Measurements from ENCODE around the gene TTC17. TPM values are rescaled to one million over a fixed set of nuclear protein-coding genes. Genes with fewer than 3 reads are reported as not detected.

Gene TTC17
- polyA plus RNA-seq, 1 donor (not counting 4 experiments of a cell fraction or from before 2014, with no cell fraction given) = 53.4 TPM

- Histone ChIP-seq H3K4me3 (ENCODE audit: control insufficient read depth in 2 of 3, extremely low read depth in 1 of 3, insufficient read depth in 2 of 3, low read depth in 1 of 3, low read length in 3 of 3) (no peak overlapping the region), H3K27me3 (ENCODE audit: control insufficient read depth, extremely low read depth, insufficient read depth, low read length) (no peaks in the 10 kb centered on the region), H3K9me1 (ENCODE audit: control insufficient read depth, extremely low read depth, insufficient read depth, low read length) (no peaks in the 10 kb centered on the region), H3K4me1 (ENCODE audit: control insufficient read depth, extremely low read depth, insufficient read depth, low read length) (no peaks in the 10 kb centered on the region), H3K4me2 (ENCODE audit: control insufficient read depth, extremely low read depth, insufficient read depth, low read depth, low read length) (no peak overlapping the region), H2AFZ (ENCODE audit: control insufficient read depth, low read length) (no peak overlapping the region), H3K9ac (ENCODE audit: control insufficient read depth, extremely low read depth, insufficient read depth, low read length) (no peak overlapping the region), H3K36me3 (ENCODE audit: control insufficient read depth in 2 of 2, extremely low read depth in 1 of 2, insufficient read depth in 2 of 2, low read length in 2 of 2) (no peaks in the 10 kb centered on the region), H4K20me1 (ENCODE audit: control insufficient read depth, extremely low read depth, insufficient read depth, low read length) (no peaks in the 10 kb centered on the region), H3K27ac (ENCODE audit: control insufficient read depth, insufficient read depth, low read length) (no peak overlapping the region), H3K79me2 (ENCODE audit: control insufficient read depth, insufficient read depth, low read length) (no peaks in the 10 kb centered on the region), H3K9me3 (ENCODE audit: control insufficient read depth, low read depth, low read length) (no peaks in the 10 kb centered on the region)
- no peak for DNase-seq (ENCODE audit: low read depth, low spot score)
- dilution Hi-C loops (cut with MboI; ENCODE audit: extremely low pct_ligation_motif_present, low sequenced_read_pairs) = no loop called here
- TF ChIP-seq, protein P1, sequence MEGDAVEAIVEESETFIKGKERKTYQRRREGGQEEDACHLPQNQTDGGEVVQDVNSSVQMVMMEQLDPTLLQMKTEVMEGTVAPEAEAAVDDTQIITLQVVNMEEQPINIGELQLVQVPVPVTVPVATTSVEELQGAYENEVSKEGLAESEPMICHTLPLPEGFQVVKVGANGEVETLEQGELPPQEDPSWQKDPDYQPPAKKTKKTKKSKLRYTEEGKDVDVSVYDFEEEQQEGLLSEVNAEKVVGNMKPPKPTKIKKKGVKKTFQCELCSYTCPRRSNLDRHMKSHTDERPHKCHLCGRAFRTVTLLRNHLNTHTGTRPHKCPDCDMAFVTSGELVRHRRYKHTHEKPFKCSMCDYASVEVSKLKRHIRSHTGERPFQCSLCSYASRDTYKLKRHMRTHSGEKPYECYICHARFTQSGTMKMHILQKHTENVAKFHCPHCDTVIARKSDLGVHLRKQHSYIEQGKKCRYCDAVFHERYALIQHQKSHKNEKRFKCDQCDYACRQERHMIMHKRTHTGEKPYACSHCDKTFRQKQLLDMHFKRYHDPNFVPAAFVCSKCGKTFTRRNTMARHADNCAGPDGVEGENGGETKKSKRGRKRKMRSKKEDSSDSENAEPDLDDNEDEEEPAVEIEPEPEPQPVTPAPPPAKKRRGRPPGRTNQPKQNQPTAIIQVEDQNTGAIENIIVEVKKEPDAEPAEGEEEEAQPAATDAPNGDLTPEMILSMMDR (optimal IDR thresholded peaks at IDR 0.05 in 1 of 3, IDR thresholded peaks at IDR 0.05 in 1 of 3, conservative IDR thresholded peaks at IDR 0.05 in 1 of 3; ENCODE audit: extremely low read depth in 1 of 3, insufficient read depth in 2 of 3, low read length in 3 of 3) = no peak
- no peak for TF ChIP-seq EZH2 (IDR thresholded peaks at IDR 0.05; ENCODE audit: low read length)
- no peak for FAIRE-seq
These were observed 162.8 kb downstream of the TTC17 start for GRCh38 chr11:43521471-43521870.

- Histone ChIP-seq H3K79me2 (ENCODE audit: control insufficient read depth, insufficient read depth, low read length) (no peaks in the 10 kb centered on the region), H3K36me3 (ENCODE audit: control insufficient read depth in 2 of 2, extremely low read depth in 1 of 2, insufficient read depth in 2 of 2, low read length in 2 of 2) (no peaks in the 10 kb centered on the region), H3K9me3 (ENCODE audit: control insufficient read depth, low read depth, low read length) (no peaks in the 10 kb centered on the region), H4K20me1 (ENCODE audit: control insufficient read depth, extremely low read depth, insufficient read depth, low read length) (no peaks in the 10 kb centered on the region), H2AFZ (ENCODE audit: control insufficient read depth, low read length) (no peak overlapping the region), H3K4me1 (ENCODE audit: control insufficient read depth, extremely low read depth, insufficient read depth, low read length) (no peaks in the 10 kb centered on the region), H3K9me1 (ENCODE audit: control insufficient read depth, extremely low read depth, insufficient read depth, low read length) (no peaks in the 10 kb centered on the region), H3K9ac (ENCODE audit: control insufficient read depth, extremely low read depth, insufficient read depth, low read length) (no peak overlapping the region), H3K4me2 (ENCODE audit: control insufficient read depth, extremely low read depth, insufficient read depth, low read depth, low read length) (no peak overlapping the region), H3K4me3 (ENCODE audit: control insufficient read depth in 2 of 3, extremely low read depth in 1 of 3, insufficient read depth in 2 of 3, low read depth in 1 of 3, low read length in 3 of 3) (no peak overlapping the region), H3K27me3 (ENCODE audit: control insufficient read depth, extremely low read depth, insufficient read depth, low read length) (no peaks in the 10 kb centered on the region), H3K27ac (ENCODE audit: control insufficient read depth, insufficient read depth, low read length) (no peak overlapping the region)
- FAIRE-seq (no peak), DNase-seq (ENCODE audit: low read depth, low spot score) (no peak)
- dilution Hi-C loops (cut with MboI; ENCODE audit: extremely low pct_ligation_motif_present, low sequenced_read_pairs) = no loop called here
- TF ChIP-seq, protein P1 (optimal IDR thresholded peaks at IDR 0.05 in 1 of 3, IDR thresholded peaks at IDR 0.05 in 1 of 3, conservative IDR thresholded peaks at IDR 0.05 in 1 of 3; ENCODE audit: extremely low read depth in 1 of 3, insufficient read depth in 2 of 3, low read length in 3 of 3) = no peak
- no peak for TF ChIP-seq EZH2 (IDR thresholded peaks at IDR 0.05; ENCODE audit: low read length)
These were observed 164.9 kb downstream of the TTC17 start for GRCh38 chr11:43523632-43524031.
